Fibroblast of lung (primary cell): Measurements from ENCODE around the gene SUCLG1. TPM values are rescaled to one million over a fixed set of nuclear protein-coding genes. Genes with fewer than 3 reads are reported as not detected.

Experiments
- DNase-seq, 2 donors: peaks; one replicate each; pipeline versions ENCODE4 v3.0.0 to v3.0.0-alpha.2; 2010; ENCODE audit warnings: low read depth in 2 of 2
- H2AFZ ChIP-seq: 2 replicates; pipeline ENCODE4 v1.5.1; 2012; ENCODE audit warnings: low read length, control low read depth, inconsistent platforms
- H3K27ac ChIP-seq: 2 replicates; pipeline ENCODE4 v1.5.1; 2011; ENCODE audit warnings: low read length, control low read depth; ENCODE audit not compliant: insufficient read depth
- H3K27me3 ChIP-seq: 2 replicates; pipeline ENCODE4 v1.5.1; 2011; ENCODE audit warnings: mild to moderate bottlenecking, low read length; ENCODE audit not compliant: control insufficient read depth, insufficient read depth
- H3K36me3 ChIP-seq: 2 replicates; pipeline ENCODE4 v1.5.1; 2011; ENCODE audit warnings: low read length; ENCODE audit not compliant: control insufficient read depth, insufficient read depth
- H3K4me1 ChIP-seq: 2 replicates; pipeline ENCODE4 v1.5.1; 2011; ENCODE audit warnings: low read length; ENCODE audit not compliant: control insufficient read depth, insufficient read depth; ENCODE audit errors: extremely low read depth
- H3K4me2 ChIP-seq: 2 replicates; pipeline ENCODE4 v1.5.1; 2011; ENCODE audit warnings: low read length, control low read depth; ENCODE audit not compliant: insufficient read depth; ENCODE audit errors: extremely low read depth
- H3K4me3 ChIP-seq, 4 experiments: fragments of 200-600 bp in 1 of 4; sonication (generic) in 1 of 4; replicated peaks in 1 of 4; 2 replicates each; pipeline ENCODE4 v1.5.1; 2011 to 2016; ENCODE audit warnings: low read length in 4 of 4, low read depth in 3 of 4, mild to moderate bottlenecking in 3 of 4, control low read depth in 2 of 4, inconsistent platforms in 1 of 4, mixed read lengths in 1 of 4; ENCODE audit not compliant: insufficient read depth in 1 of 4; ENCODE audit errors: control extremely low read depth in 1 of 4
- H3K79me2 ChIP-seq: 2 replicates; pipeline ENCODE4 v1.5.1; 2012; ENCODE audit warnings: mild to moderate bottlenecking, low read length, inconsistent platforms; ENCODE audit not compliant: control insufficient read depth, insufficient read depth
- H3K9ac ChIP-seq: 2 replicates; pipeline ENCODE4 v1.5.1; 2011; ENCODE audit warnings: mild to moderate bottlenecking, low read length, control low read depth; ENCODE audit not compliant: insufficient read depth
- H3K9me3 ChIP-seq: 2 replicates; pipeline ENCODE4 v1.5.1; 2012; ENCODE audit warnings: low read depth, low read length; ENCODE audit not compliant: control insufficient read depth, insufficient read depth
- H4K20me1 ChIP-seq: 2 replicates; pipeline ENCODE4 v1.5.1; 2011; ENCODE audit warnings: low read length; ENCODE audit not compliant: control insufficient read depth, insufficient read depth; ENCODE audit errors: extremely low read depth
- EZH2 ChIP-seq: IDR thresholded peaks from 2 replicates; pipeline ENCODE4 v1.5.1; 2012; ENCODE audit warnings: low read length, control low read depth, mild to moderate bottlenecking; ENCODE audit errors: missing control alignments
- polyA plus RNA-seq, 2 donors: library from polyadenylated mRNA; depleted of rRNA in 1 of 2; stranded (reverse) in 1 of 2; unstranded in 1 of 2; fragments of >200 nt; gene quantifications; 2 replicates each; pipeline ENCODE4 v1.2.1, GENCODE V29; 2011 to 2012; ENCODE audit warnings: missing spikeins in 1 of 2
- total RNA-seq: library from RNA; depleted of rRNA; stranded (reverse); fragments of >200 nt; gene quantifications from 2 replicates; pipeline ENCODE4 v1.2.1, GENCODE V29; 2014
- TF ChIP-seq, protein P1 (sequence below), 2 donors: IDR thresholded peaks in 1 of 2; conservative IDR thresholded peaks in 1 of 2; 1 replicate in 1 of 2; 2 replicates in 1 of 2; pipeline ENCODE4 v1.5.1; 2011 to 2012; ENCODE audit warnings: low read length in 2 of 2, control low read depth in 1 of 2, inconsistent platforms in 1 of 2, low read depth in 1 of 2, mild to moderate bottlenecking in 1 of 2

Gene SUCLG1
- total and polyA plus RNA-seq, 2 donors (not counting 1 experiment from before 2014, with no cell fraction given): 50.0 to 63.1 TPM

DNA sequence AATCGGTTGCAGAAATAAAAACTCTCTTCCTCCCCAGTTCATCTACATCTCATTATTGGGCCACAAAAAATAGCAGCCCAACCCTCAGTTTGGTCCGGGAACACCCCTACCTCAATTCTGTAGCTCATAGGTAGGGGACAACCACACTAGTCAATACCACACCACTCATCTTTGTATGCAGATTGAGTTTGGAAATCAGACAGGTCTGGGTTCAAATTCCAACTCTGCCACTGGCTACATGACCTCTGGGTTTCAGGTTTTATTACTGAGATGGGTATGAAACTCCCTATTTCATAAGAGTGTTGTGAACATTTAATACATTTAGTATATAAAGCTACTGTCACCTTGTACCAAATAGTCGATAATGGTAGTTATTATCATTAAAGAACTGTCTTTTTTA, 2.2 kb upstream of the SUCLG1 start:
- TF ChIP-seq EZH2: no peak
- TF ChIP-seq, protein P1, sequence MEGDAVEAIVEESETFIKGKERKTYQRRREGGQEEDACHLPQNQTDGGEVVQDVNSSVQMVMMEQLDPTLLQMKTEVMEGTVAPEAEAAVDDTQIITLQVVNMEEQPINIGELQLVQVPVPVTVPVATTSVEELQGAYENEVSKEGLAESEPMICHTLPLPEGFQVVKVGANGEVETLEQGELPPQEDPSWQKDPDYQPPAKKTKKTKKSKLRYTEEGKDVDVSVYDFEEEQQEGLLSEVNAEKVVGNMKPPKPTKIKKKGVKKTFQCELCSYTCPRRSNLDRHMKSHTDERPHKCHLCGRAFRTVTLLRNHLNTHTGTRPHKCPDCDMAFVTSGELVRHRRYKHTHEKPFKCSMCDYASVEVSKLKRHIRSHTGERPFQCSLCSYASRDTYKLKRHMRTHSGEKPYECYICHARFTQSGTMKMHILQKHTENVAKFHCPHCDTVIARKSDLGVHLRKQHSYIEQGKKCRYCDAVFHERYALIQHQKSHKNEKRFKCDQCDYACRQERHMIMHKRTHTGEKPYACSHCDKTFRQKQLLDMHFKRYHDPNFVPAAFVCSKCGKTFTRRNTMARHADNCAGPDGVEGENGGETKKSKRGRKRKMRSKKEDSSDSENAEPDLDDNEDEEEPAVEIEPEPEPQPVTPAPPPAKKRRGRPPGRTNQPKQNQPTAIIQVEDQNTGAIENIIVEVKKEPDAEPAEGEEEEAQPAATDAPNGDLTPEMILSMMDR (conservative IDR thresholded peaks at IDR 0.05 in 1 of 2, IDR thresholded peaks at IDR 0.05 in 1 of 2; ENCODE audit: low read depth in 1 of 2, low read length in 2 of 2): no peak
- Histone ChIP-seq H3K79me2 (peaks cover 19% of the 10 kb centered on the region), H3K9ac (no peak overlapping the region), H4K20me1 (no peaks in the 10 kb centered on the region), H2AFZ (no peak overlapping the region), H3K9me3 (no peaks in the 10 kb centered on the region), H3K27me3 (no peaks in the 10 kb centered on the region), H3K36me3 (no peaks in the 10 kb centered on the region), H3K27ac (no peak overlapping the region), H3K4me3 (no peak overlapping the region), H3K4me2 (no peak overlapping the region), H3K4me1 (no peaks in the 10 kb centered on the region)
- DNase-seq: no peak

DNA sequence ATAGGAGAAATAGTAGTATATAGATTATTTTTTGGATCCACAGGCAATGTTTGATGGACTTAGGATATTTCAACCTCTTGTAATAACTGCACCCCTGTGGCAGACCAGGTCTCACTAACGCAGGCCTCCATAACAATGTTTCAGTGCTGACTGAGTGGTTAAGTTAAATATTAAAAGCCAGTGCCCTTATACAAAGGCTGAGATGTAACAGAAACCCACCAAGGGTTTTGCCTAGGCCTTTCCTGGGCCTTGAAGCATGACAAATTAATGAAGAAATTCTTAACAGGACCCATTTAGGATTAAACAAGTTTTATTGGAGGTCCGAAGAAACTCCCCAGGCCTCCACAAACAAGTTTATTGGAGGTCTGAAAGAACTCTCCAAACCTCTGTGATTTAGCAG, 1.6 kb upstream of the SUCLG1 start:
- Histone ChIP-seq H4K20me1 (no peaks in the 10 kb centered on the region), H3K36me3 (no peaks in the 10 kb centered on the region), H3K4me2 (no peak overlapping the region), H3K27ac (no peak overlapping the region), H3K9ac (no peak overlapping the region), H2AFZ (no peak overlapping the region), H3K9me3 (no peaks in the 10 kb centered on the region), H3K27me3 (no peaks in the 10 kb centered on the region), H3K79me2 (peaks cover 23% of the 10 kb centered on the region), H3K4me1 (no peaks in the 10 kb centered on the region), H3K4me3 (no peak overlapping the region)
- DNase-seq: no peak
- TF ChIP-seq, protein P1 (conservative IDR thresholded peaks at IDR 0.05 in 1 of 2, IDR thresholded peaks at IDR 0.05 in 1 of 2; ENCODE audit: low read depth in 1 of 2, low read length in 2 of 2): no peak
- no peak for TF ChIP-seq EZH2

GRCh38 chr2:84459944-84460429, 907 bp upstream of the SUCLG1 start:
- H4K20me1 ChIP-seq: no peaks in the 10 kb centered on the region
- no peak overlapping the region for H3K27ac ChIP-seq
- H3K9me3 ChIP-seq: no peaks in the 10 kb centered on the region
- no peaks in the 10 kb centered on the region for H3K27me3 ChIP-seq
- H3K4me1 ChIP-seq: no peaks in the 10 kb centered on the region
- H3K79me2 ChIP-seq: peaks cover 23% of the 10 kb centered on the region
- H3K9ac ChIP-seq: no peak overlapping the region
- H2AFZ ChIP-seq: peak overlapping the region; percentile 92
- TF ChIP-seq, protein P1 (conservative IDR thresholded peaks at IDR 0.05 in 1 of 2, IDR thresholded peaks at IDR 0.05 in 1 of 2; ENCODE audit: low read depth in 1 of 2, low read length in 2 of 2): no peak
- no peak for TF ChIP-seq EZH2
- peak overlapping the region; percentile 91 for H3K4me2 ChIP-seq
- no peaks in the 10 kb centered on the region for H3K36me3 ChIP-seq
- DNase-seq: no peak
- H3K4me3 ChIP-seq: peak overlapping the region; percentile 89 to 98 (median 94)
